NCI-H748 (cell line): ENCODE results near the gene ALDH1L1.

Source experiments
- DNase-seq: peaks from one replicate; lab custom pipeline; 2025; ENCODE audit not compliant: unreplicated experiment; lab: John Stamatoyannopoulos, UW

Gene ALDH1L1

GRCh38 chr3:126155280-126155640 is 25.1 kb downstream of the ALDH1L1 start:
- no peak for DNase-seq

- no peak for DNase-seq
Observed at GRCh38 chr3:126154391-126155279, 25.8 kb downstream of the ALDH1L1 start.

- DNase-seq = no peak
Observed at GRCh38 chr3:126153695-126154360, 26.6 kb downstream of the ALDH1L1 start.

- DNase-seq = peak; percentile 11
Observed at GRCh38 chr3:126152901-126153694, 27.3 kb downstream of the ALDH1L1 start.

- DNase-seq = no peak
Observed at GRCh38 chr3:126152458-126152857, 27.9 kb downstream of the ALDH1L1 start.

GRCh38 chr3:126151562-126152302 is 28.7 kb downstream of the ALDH1L1 start:
- DNase-seq = no peak

- DNase-seq = no peak
Observed at GRCh38 chr3:126149960-126150515, 30.3 kb downstream of the ALDH1L1 start.

- DNase-seq = no peak
Observed at GRCh38 chr3:126149256-126149902, 31.0 kb downstream of the ALDH1L1 start.

- DNase-seq = no peak
Observed at GRCh38 chr3:126147932-126148683, 32.3 kb downstream of the ALDH1L1 start.

GRCh38 chr3:126147147-126147931 is 33.0 kb downstream of the ALDH1L1 start:
- DNase-seq = no peak

GRCh38 chr3:126146525-126147146 is 33.8 kb downstream of the ALDH1L1 start:
- no peak for DNase-seq

GRCh38 chr3:126146034-126146433 is 34.4 kb downstream of the ALDH1L1 start:
- no peak for DNase-seq

GRCh38 chr3:126142652-126143051 is 37.7 kb downstream of the ALDH1L1 start:
- DNase-seq = no peak

- DNase-seq = no peak
Observed at GRCh38 chr3:126137490-126138130, 42.8 kb downstream of the ALDH1L1 start.

GRCh38 chr3:126136428-126137220 is 43.8 kb downstream of the ALDH1L1 start:
- DNase-seq = no peak

GRCh38 chr3:126135406-126136076 is 44.8 kb downstream of the ALDH1L1 start:
- DNase-seq = no peak
